NB4 (cell line): ENCODE measurements around the gene ATP5F1E.

Experiments used
- DNase-seq: peaks from one replicate; pipeline ENCODE4 v3.0.0; 2010; ENCODE audit warnings: low read depth
- H3K4me3 ChIP-seq: one replicate; pipeline ENCODE4 v1.5.1; 2011; ENCODE audit warnings: mild to moderate bottlenecking, low read depth, low read length, moderate library complexity
- MYC ChIP-seq: IDR thresholded peaks from 2 replicates; pipeline ENCODE4 v1.6.1; 2011; ENCODE audit warnings: low read depth, low read length
- POLR2A ChIP-seq: IDR thresholded peaks from 2 replicates; pipeline ENCODE4 v1.6.1; 2011; ENCODE audit warnings: mild to moderate bottlenecking; ENCODE audit not compliant: insufficient read length; ENCODE audit errors: extremely low read depth
- TF ChIP-seq, protein P1 (sequence below): IDR thresholded peaks from one replicate; pipeline ENCODE4 v1.5.1; 2012; ENCODE audit warnings: low read depth, low read length
- TF ChIP-seq, protein P2 (sequence below): IDR thresholded peaks from 2 replicates; pipeline ENCODE4 v1.6.1; 2011; ENCODE audit warnings: low read depth, low read length

The ATP5F1E gene

DNA sequence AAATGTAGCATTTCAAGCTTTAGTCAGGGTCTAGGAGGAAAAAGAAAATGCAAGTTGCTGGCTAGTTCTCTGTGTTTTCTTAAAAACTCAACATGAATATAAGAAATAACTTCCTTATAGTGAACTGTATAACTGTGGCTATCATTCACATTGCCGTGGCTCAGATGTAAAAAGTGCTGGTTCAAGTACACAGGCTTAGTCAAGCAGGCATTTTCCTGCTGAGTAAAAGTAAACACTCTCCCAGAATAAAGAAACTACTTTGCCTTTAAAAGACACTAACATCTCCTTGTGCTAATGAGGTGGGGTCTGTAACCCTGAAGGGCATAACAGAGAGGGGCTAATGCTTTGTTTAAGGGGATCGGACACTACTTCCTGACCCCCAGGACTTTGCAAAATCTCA is 3.3 kb downstream of the ATP5F1E start:
- peak overlapping the region; percentile 82 for H3K4me3 ChIP-seq
- TF ChIP-seq, protein P1, sequence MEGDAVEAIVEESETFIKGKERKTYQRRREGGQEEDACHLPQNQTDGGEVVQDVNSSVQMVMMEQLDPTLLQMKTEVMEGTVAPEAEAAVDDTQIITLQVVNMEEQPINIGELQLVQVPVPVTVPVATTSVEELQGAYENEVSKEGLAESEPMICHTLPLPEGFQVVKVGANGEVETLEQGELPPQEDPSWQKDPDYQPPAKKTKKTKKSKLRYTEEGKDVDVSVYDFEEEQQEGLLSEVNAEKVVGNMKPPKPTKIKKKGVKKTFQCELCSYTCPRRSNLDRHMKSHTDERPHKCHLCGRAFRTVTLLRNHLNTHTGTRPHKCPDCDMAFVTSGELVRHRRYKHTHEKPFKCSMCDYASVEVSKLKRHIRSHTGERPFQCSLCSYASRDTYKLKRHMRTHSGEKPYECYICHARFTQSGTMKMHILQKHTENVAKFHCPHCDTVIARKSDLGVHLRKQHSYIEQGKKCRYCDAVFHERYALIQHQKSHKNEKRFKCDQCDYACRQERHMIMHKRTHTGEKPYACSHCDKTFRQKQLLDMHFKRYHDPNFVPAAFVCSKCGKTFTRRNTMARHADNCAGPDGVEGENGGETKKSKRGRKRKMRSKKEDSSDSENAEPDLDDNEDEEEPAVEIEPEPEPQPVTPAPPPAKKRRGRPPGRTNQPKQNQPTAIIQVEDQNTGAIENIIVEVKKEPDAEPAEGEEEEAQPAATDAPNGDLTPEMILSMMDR: no peak
- TF ChIP-seq MYC: no peak
- no peak for TF ChIP-seq POLR2A
- TF ChIP-seq, protein P2, sequence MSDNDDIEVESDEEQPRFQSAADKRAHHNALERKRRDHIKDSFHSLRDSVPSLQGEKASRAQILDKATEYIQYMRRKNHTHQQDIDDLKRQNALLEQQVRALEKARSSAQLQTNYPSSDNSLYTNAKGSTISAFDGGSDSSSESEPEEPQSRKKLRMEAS: no peak
- DNase-seq: no peak

DNA sequence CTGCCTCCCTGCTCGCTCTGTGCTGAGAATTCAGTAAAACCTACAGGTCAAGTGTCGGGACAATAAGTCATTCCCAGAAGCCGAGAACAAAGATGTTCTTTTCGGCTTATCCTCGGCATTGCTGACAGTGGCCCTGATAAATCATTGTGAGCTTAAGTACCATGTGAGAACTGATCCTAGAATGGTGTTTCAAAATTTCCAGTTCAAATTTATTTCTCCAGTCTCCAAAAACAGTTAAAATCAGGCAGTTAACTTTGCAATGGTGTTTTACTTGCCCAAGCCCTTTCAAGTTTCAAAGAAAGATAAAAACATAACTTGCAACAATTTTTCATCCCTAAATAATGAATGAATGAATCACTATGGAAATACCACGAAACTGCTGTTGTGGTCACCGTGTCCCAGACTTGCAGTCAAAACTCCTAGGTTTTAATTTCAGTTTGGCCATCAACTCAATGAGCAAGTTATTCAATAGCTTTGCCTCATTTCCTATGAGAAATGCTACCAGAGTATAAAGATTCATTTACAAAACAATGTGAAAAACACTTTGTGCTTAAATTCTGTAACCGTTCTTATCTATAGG is 4.3 kb downstream of the ATP5F1E start:
- DNase-seq: no peak
- H3K4me3 ChIP-seq: peak overlapping the region; percentile 10
- TF ChIP-seq POLR2A: no peak
- TF ChIP-seq, protein P1: no peak
- no peak for TF ChIP-seq MYC
- TF ChIP-seq, protein P2: no peak

DNA sequence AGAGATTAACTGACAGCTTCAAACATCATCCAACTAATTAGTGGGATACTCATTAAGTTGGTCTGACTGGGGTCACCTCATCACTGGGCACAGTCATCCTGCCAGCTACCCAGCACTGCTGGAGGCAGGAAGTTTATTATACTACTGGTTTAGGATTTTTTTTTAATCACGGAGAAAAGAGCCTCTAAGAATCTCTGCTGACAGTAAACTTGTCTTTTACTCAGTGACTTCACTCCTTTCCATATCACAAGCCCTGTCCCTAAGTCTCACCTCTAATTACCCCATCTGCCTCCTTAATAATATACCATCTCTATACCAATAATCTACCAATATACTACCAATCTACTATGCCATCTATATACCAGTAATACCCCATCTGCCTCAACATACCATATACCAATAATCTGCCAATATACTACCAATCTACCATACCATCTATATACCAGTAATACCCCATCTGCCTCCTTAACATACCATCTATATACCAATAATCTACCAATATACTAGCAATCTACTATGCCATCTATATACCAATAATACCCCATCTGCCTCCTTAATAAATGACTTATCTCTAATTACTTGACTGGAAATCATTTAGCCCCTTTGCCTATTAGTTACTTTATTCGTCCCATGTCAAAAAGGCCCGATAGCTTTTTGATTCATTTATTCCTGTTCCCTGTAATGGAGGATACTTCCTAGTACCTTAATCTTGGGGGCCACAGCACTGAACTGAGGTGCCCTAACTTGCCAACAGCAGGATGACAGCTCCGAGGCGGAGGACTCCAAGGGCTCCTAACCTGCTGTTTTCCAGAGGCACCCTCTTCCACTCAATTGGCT is 5.0 kb downstream of the ATP5F1E start:
- no peak for DNase-seq
- H3K4me3 ChIP-seq: peak overlapping the region; percentile 4
- no peak for TF ChIP-seq MYC
- TF ChIP-seq, protein P1: no peak
- TF ChIP-seq, protein P2: no peak
- TF ChIP-seq POLR2A: no peak

DNA sequence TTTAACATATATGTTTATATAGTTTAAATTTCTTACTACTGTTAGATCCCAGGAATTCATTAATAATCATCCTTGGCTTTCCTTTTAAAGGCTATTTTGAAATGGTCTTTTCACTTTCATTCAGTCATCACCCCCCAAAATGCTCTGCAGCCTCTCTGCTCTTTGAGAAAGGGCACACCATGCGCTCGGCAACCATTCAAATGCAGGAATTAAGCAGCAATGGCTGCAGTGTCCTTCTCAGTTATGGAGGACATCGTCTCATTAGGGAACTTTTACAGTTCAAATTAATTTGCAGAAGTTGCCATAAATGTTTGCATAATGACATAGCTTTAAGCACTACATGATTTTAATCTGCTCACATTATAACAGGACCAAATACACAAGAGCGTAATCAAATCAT is 6.6 kb downstream of the ATP5F1E start:
- TF ChIP-seq MYC (no peak), POLR2A (no peak)
- TF ChIP-seq, protein P2: no peak
- TF ChIP-seq, protein P1: no peak
- no peak overlapping the region for H3K4me3 ChIP-seq
- DNase-seq: no peak

DNA sequence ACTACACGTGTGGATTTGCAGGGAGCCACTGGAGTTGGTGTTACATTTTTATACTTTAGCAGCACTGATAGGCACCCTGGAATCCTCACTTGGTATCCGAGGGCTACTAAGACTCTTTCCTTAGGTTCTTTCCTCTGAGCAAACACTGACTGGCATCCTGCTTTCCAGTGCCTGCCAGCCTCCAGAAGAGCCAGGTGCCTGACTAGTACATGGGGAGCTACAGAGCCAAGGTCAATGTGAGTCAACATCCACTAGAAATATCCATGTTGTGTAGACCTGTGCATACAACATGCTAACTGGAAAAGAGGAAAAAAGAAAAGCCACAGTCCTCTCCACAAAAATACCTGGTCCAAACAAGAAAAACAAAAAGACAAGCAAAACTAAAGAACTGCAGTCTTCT is 7.0 kb downstream of the ATP5F1E start:
- TF ChIP-seq, protein P1: no peak
- TF ChIP-seq POLR2A: no peak
- TF ChIP-seq, protein P2: no peak
- TF ChIP-seq MYC: no peak
- no peak overlapping the region for H3K4me3 ChIP-seq
- DNase-seq: no peak
